Endothelial cell of umbilical vein (primary cell): ENCODE results near the gene RHOH.

Experiments
- CTCF ChIP-seq, 2 donors: IDR thresholded peaks; 1 replicate in 1 of 2; 2 replicates in 1 of 2; pipeline ENCODE4 v1.5.1; 2011; ENCODE audit warnings: low read length in 2 of 2, mild to moderate bottlenecking in 2 of 2, moderate library complexity in 2 of 2, control low read depth in 1 of 2, inconsistent platforms in 1 of 2, low read depth in 1 of 2; ENCODE audit not compliant: insufficient read depth in 1 of 2; ENCODE audit errors: extremely low read depth in 1 of 2
- EZH2 ChIP-seq: IDR thresholded peaks from 2 replicates; pipeline ENCODE4 v1.6.1; 2012; ENCODE audit warnings: borderline replicate concordance, low read depth, mild to moderate bottlenecking, moderate library complexity, low read length, inconsistent platforms; ENCODE audit not compliant: severe bottlenecking
- JUN ChIP-seq: IDR thresholded peaks from 2 replicates; pipeline ENCODE4 v1.6.1; 2011; ENCODE audit warnings: borderline replicate concordance, low read depth; ENCODE audit not compliant: insufficient read length, insufficient read depth
- POLR2A ChIP-seq: IDR thresholded peaks from 2 replicates; pipeline ENCODE4 v1.6.1; 2012; ENCODE audit warnings: low read depth, mild to moderate bottlenecking, control low read depth, low read length
- POLR2AphosphoS5 ChIP-seq: IDR thresholded peaks from 2 replicates; pipeline ENCODE4 v1.6.1; 2012; ENCODE audit warnings: low read depth, mild to moderate bottlenecking, control low read depth, low read length, moderate library complexity; ENCODE audit not compliant: insufficient read depth

- no peak for TF ChIP-seq CTCF (IDR thresholded peaks at IDR 0.05; ENCODE audit: extremely low read depth in 1 of 2, insufficient read depth in 1 of 2, low read depth in 1 of 2, low read length in 2 of 2)
- no peak for TF ChIP-seq POLR2A
- no peak for TF ChIP-seq EZH2
- no peak for TF ChIP-seq POLR2AphosphoS5
- no peak for TF ChIP-seq JUN
Measured at GRCh38 chr4:40244606-40245005, 47.8 kb downstream of the RHOH start.
